Measurements from ENCODE around the gene HOXC11. TPM values are rescaled to one million over a fixed set of nuclear protein-coding genes. Genes with fewer than 3 reads are reported as not detected.

The HOXC11 gene
- total and polyA plus RNA-seq, 7 donors = not detected

DNA sequence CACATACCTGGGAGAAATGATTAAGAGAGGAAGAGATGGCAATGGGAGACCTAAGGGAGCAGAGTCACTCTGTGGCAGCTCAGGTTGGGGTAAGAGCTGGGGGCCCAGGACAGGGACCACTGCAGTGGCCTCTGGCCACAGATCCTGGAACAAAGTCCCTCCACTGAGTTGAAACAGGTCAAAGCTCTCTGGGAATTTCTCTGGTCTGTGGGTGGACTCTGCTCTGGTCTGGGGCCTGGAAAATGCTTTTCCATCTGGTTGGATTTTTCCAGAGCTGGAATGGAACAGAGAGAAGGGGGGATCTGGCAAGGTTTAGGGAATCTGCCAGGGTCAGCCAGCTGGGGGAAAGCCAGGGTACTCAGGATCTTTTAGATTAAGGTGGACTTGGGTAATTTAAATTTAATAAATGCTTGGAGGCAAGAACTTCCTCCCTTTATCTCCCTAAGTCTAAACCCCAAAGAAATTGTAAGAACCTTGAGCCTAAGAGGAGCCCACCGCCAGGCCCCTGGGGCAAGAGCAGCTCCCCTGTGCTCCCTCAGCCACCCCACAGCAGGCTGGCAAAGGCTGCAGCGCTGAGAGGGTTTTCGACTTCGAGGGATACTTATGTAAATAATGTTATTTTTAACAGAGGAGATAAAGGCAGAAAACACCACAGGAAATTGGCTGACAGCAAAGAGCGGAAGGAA is 15.8 kb downstream of the HOXC11 start:
- Histone ChIP-seq H3K36me3 (no peaks in the 10 kb centered on the region), H3K27ac (no peak overlapping the region), H3K4me3 (no peak overlapping the region), H3K27me3 (peaks cover 89 to 100% (median 100%) of the 10 kb centered on the region in 3 donors), H3K9me3 (no peaks in the 10 kb centered on the region), H3K4me1 (peaks cover 0 to 32% (median 21%) of the 10 kb centered on the region in 4 donors)
- TF ChIP-seq EP300 (IDR thresholded peaks at IDR 0.05) (no peak), CTCF (IDR thresholded peaks at IDR 0.05) (no peak), POLR2AphosphoS5 (IDR thresholded peaks at IDR 0.05) (no peak), POLR2A (IDR thresholded peaks at IDR 0.05) (no peak)
- WGBS, 2 donors = 8 to 17% methylated on average over 5 of the region's 5 CpGs
- intact Hi-C loops (cut with DNase I) = no loop called here
- DNase-seq = no peak

GRCh38 chr12:53989227-53990113 is 16.5 kb downstream of the HOXC11 start:
- 3 to 4% methylated on average over 28 of the region's 28 CpGs for WGBS, 2 donors
- intact Hi-C loops (cut with DNase I) = no loop called here
- peaks cover 89 to 100% (median 100%) of the 10 kb centered on the region in 3 donors for H3K27me3 ChIP-seq
- DNase-seq = no peak
- TF ChIP-seq CTCF (IDR thresholded peaks at IDR 0.05) (no peak), POLR2A (IDR thresholded peaks at IDR 0.05) (no peak), POLR2AphosphoS5 (IDR thresholded peaks at IDR 0.05) (no peak), EP300 (IDR thresholded peaks at IDR 0.05) (no peak)
- H3K9me3 ChIP-seq = no peaks in the 10 kb centered on the region
- H3K27ac ChIP-seq = no peak overlapping the region
- H3K36me3 ChIP-seq = no peaks in the 10 kb centered on the region
- peaks cover 0 to 34% (median 24%) of the 10 kb centered on the region in 4 donors for H3K4me1 ChIP-seq
- no peak overlapping the region for H3K4me3 ChIP-seq

DNA sequence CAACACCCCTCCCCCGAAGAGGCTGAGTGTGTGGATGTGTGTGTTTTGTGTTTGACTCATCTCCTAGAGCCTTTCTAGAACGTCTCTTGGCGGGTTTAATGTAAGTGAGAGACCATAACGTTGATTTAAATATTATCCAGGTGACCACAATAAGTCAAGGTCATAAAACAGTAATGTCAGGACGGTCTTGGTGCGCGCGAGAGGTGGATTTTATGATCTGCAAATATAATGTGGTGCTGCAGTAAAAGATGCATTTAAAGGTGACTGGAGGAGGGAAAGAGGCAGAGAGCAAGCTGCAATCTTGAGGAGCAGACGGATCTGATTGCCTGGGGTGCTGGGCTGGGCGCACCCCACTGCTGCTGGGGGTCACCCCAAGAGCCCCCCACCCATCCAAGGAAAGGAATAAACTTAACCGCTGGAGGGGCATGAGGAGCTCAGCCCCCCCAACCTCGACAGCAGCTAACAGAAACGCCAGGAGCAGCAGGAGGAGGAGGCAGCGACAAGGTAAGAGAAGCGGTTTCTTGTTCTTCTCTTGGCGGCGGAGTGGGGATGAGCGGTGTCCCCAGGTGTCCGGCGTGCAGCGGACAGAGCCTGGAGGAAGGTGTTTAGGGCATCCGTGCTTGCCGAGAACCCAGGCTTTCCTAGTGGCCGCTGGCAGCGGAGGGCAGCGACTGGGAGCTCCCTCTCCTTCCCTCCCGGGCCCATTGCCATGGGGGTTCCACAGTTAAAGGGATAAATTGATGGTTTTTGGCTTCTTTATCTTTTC is 17.6 kb downstream of the HOXC11 start:
- intact Hi-C loops (cut with DNase I) = no loop called here
- peaks cover 0 to 34% (median 24%) of the 10 kb centered on the region in 4 donors for H3K4me1 ChIP-seq
- DNase-seq = no peak
- H3K4me3 ChIP-seq = no peak overlapping the region
- H3K27me3 ChIP-seq = peaks cover 89 to 100% (median 100%) of the 10 kb centered on the region in 3 donors
- H3K36me3 ChIP-seq = no peaks in the 10 kb centered on the region
- WGBS, 2 donors = 5 to 7% methylated on average over 27 of the region's 27 CpGs
- TF ChIP-seq POLR2AphosphoS5 (IDR thresholded peaks at IDR 0.05) (no peak), CTCF (IDR thresholded peaks at IDR 0.05) (no peak), POLR2A (IDR thresholded peaks at IDR 0.05) (no peak), EP300 (IDR thresholded peaks at IDR 0.05) (no peak)
- H3K27ac ChIP-seq = no peak overlapping the region
- no peaks in the 10 kb centered on the region for H3K9me3 ChIP-seq

DNA sequence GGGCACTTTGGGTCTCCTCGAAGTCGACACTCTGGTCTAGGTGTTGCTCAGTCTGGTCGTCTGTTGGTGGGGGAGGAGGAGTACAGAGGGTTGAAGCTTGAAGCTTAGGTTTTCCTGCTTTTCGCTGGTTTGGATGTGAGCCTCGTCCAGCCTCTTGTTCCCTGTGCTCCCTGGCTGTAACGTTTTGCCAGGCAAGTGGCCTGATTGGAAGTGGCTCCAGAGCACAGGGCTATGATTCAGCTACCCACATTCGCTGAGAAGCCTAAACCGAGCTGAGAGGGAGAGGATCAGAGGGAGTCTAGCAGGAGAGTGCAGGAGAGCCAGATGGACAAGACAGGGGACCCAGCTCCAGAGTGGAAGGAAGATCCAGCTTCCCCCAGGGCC is 18.1 kb downstream of the HOXC11 start:
- TF ChIP-seq POLR2A (IDR thresholded peaks at IDR 0.05) (no peak), POLR2AphosphoS5 (IDR thresholded peaks at IDR 0.05) (no peak), EP300 (IDR thresholded peaks at IDR 0.05) (no peak), CTCF (IDR thresholded peaks at IDR 0.05) (no peak)
- no peak overlapping the region for H3K27ac ChIP-seq
- H3K4me3 ChIP-seq = no peak overlapping the region
- peaks cover 0 to 34% (median 23%) of the 10 kb centered on the region in 4 donors for H3K4me1 ChIP-seq
- 4 to 9% methylated on average over 8 of the region's 8 CpGs for WGBS, 2 donors
- H3K36me3 ChIP-seq = no peaks in the 10 kb centered on the region
- intact Hi-C loops (cut with DNase I) = no loop called here
- H3K27me3 ChIP-seq = peaks cover 89 to 100% (median 100%) of the 10 kb centered on the region in 3 donors
- no peak for DNase-seq
- no peaks in the 10 kb centered on the region for H3K9me3 ChIP-seq

Measured in sigmoid colon (tissue), 7 donors.